MM.1S (cell line): Measurements from ENCODE around the gene SIT1.

Source experiments
- DNase-seq: peaks from one replicate; pipeline ENCODE4 v3.0.0-alpha.2; 2015
- H2AFZ ChIP-seq: fragments of 300-600 bp; sonication (generic); 2 replicates; pipeline ENCODE4 v1.6.0; 2016; ENCODE audit warnings: antibody characterized with exemption, low read length
- H3F3A ChIP-seq: fragments of 300-600 bp; sonication (generic); 2 replicates; pipeline ENCODE4 v1.6.1; 2016; ENCODE audit warnings: mild to moderate bottlenecking, antibody characterized with exemption, low read length, moderate library complexity, mixed read lengths; ENCODE audit not compliant: insufficient read depth
- H3K27ac ChIP-seq: fragments of 300-600 bp; sonication (generic); 2 replicates; pipeline ENCODE4 v1.5.1; 2016; ENCODE audit warnings: mild to moderate bottlenecking, low read length
- H3K27me3 ChIP-seq: fragments of 300-600 bp; sonication (generic); replicated peaks from 2 replicates; pipeline ENCODE4 v1.6.0; 2016; ENCODE audit warnings: low read length; ENCODE audit not compliant: insufficient read depth
- H3K36me3 ChIP-seq: fragments of 300-600 bp; sonication (generic); replicated peaks from 2 replicates; pipeline ENCODE4 v1.6.1; 2016; ENCODE audit warnings: mild to moderate bottlenecking, low read length, mixed read lengths; ENCODE audit not compliant: insufficient read depth
- H3K4me1 ChIP-seq: fragments of 300-600 bp; sonication (generic); 2 replicates; pipeline ENCODE4 v1.6.1; 2016; ENCODE audit warnings: low read length, mixed read lengths
- H3K4me2 ChIP-seq: fragments of 300-600 bp; sonication (generic); 2 replicates; pipeline ENCODE4 v1.6.0; 2016; ENCODE audit warnings: low read depth, low read length
- H3K4me3 ChIP-seq: fragments of 300-600 bp; sonication (generic); 2 replicates; pipeline ENCODE4 v1.5.1; 2016; ENCODE audit warnings: low read length, mixed read lengths
- H3K79me2 ChIP-seq: fragments of 300-600 bp; sonication (generic); 2 replicates; pipeline ENCODE4 v1.6.1; 2016; ENCODE audit warnings: mixed run types, low read length, mixed read lengths
- H3K9ac ChIP-seq: fragments of 300-600 bp; sonication (generic); 2 replicates; pipeline ENCODE4 v1.6.1; 2016; ENCODE audit warnings: low read length, mixed read lengths
- H3K9me2 ChIP-seq: fragments of 300-600 bp; sonication (generic); replicated peaks from 2 replicates; pipeline ENCODE4 v1.6.1; 2016; ENCODE audit warnings: mild to moderate bottlenecking, low read length, mixed read lengths; ENCODE audit not compliant: insufficient read depth
- H3K9me3 ChIP-seq: fragments of 300-600 bp; sonication (generic); replicated peaks from 2 replicates; pipeline ENCODE4 v1.6.1; 2016; ENCODE audit warnings: mild to moderate bottlenecking, low read length, mixed read lengths; ENCODE audit not compliant: insufficient read depth
- H4K20me1 ChIP-seq: fragments of 300-600 bp; sonication (generic); 2 replicates; pipeline ENCODE4 v1.6.1; 2016; ENCODE audit warnings: mild to moderate bottlenecking, low read length, moderate library complexity, mixed read lengths; ENCODE audit not compliant: insufficient read depth
- CTCF ChIP-seq: fragments of 300-600 bp; sonication (generic); IDR thresholded peaks from 2 replicates; pipeline ENCODE4 v1.5.1; 2016; ENCODE audit warnings: antibody characterized with exemption, low read length, mixed read lengths
- EZH2 ChIP-seq: fragments of 300-600 bp; sonication (generic); optimal IDR thresholded peaks from 2 replicates; pipeline ENCODE3; 2017; ENCODE audit warnings: low read depth, mild to moderate bottlenecking, antibody characterized with exemption, low read length, mixed read lengths
- EZH2phosphoT487 ChIP-seq: fragments of 300-600 bp; sonication (generic); IDR thresholded peaks from 2 replicates; pipeline ENCODE4 v1.6.1; 2018; ENCODE audit warnings: antibody characterized with exemption, low read length

Gene SIT1

GRCh38 chr9:35651956-35652828 is 1.5 kb upstream of the SIT1 start:
- Histone ChIP-seq H3K79me2 (no peaks in the 10 kb centered on the region), H3K9ac (no peak overlapping the region), H3K4me3 (no peak overlapping the region), H3K9me3 (no peaks in the 10 kb centered on the region), H3K36me3 (no peaks in the 10 kb centered on the region), H2AFZ (no peak overlapping the region), H4K20me1 (no peaks in the 10 kb centered on the region), H3K27me3 (no peaks in the 10 kb centered on the region), H3K4me1 (peaks cover 4% of the 10 kb centered on the region), H3K9me2 (no peaks in the 10 kb centered on the region), H3F3A (peaks cover 3% of the 10 kb centered on the region), H3K4me2 (no peak overlapping the region), H3K27ac (no peak overlapping the region)
- TF ChIP-seq EZH2 (no peak), CTCF (no peak), EZH2phosphoT487 (no peak)
- no peak for DNase-seq

GRCh38 chr9:35649431-35650340 is 1.0 kb downstream of the SIT1 start:
- Histone ChIP-seq H3K4me3 (no peak overlapping the region), H3K9me2 (no peaks in the 10 kb centered on the region), H3K27ac (no peak overlapping the region), H3F3A (no peaks in the 10 kb centered on the region), H3K79me2 (no peaks in the 10 kb centered on the region), H3K36me3 (no peaks in the 10 kb centered on the region), H3K4me2 (no peak overlapping the region), H4K20me1 (no peaks in the 10 kb centered on the region), H3K4me1 (peaks cover 4% of the 10 kb centered on the region), H2AFZ (no peak overlapping the region), H3K9me3 (no peaks in the 10 kb centered on the region), H3K9ac (no peak overlapping the region), H3K27me3 (no peaks in the 10 kb centered on the region)
- no peak for TF ChIP-seq EZH2
- no peak for TF ChIP-seq EZH2phosphoT487
- no peak for TF ChIP-seq CTCF
- DNase-seq, result no peak

GRCh38 chr9:35646533-35647265 is 4.0 kb downstream of the SIT1 start:
- peak; percentile 88 for DNase-seq
- Histone ChIP-seq H4K20me1 (no peaks in the 10 kb centered on the region), H3F3A (no peaks in the 10 kb centered on the region), H3K4me1 (peaks cover 4% of the 10 kb centered on the region), H3K4me3 (peak overlapping the region; percentile 68), H3K27me3 (no peaks in the 10 kb centered on the region), H3K9ac (peak overlapping the region; percentile 54; the same call in 1 of the 2 replicates), H3K27ac (no peak overlapping the region), H3K4me2 (peak overlapping the region; percentile 96), H3K36me3 (no peaks in the 10 kb centered on the region), H2AFZ (peak overlapping the region; percentile 97), H3K79me2 (no peaks in the 10 kb centered on the region), H3K9me3 (no peaks in the 10 kb centered on the region), H3K9me2 (no peaks in the 10 kb centered on the region)
- TF ChIP-seq CTCF (peak; percentile 86), EZH2 (no peak), EZH2phosphoT487 (no peak)
